Measurements from ENCODE around the gene GNG12. TPM values are rescaled to one million over a fixed set of nuclear protein-coding genes. Genes with fewer than 3 reads are reported as not detected.

The GNG12 gene
- total RNA-seq, 1 experiment from 2014 or later = 127 TPM

GRCh38 chr1:67815303-67816094 is 17.8 kb downstream of the GNG12 start:
- DNase-seq (ENCODE audit: low read depth) = no peak

- no peak for DNase-seq (ENCODE audit: low read depth)
Measured at GRCh38 chr1:67814121-67814772, 19.0 kb downstream of the GNG12 start.

- DNase-seq (ENCODE audit: low read depth) = no peak
Measured at GRCh38 chr1:67812226-67812625, 21.0 kb downstream of the GNG12 start.

- no peak for DNase-seq (ENCODE audit: low read depth)
Measured at GRCh38 chr1:67811781-67812180, 21.5 kb downstream of the GNG12 start.

GRCh38 chr1:67809887-67810286 is 23.4 kb downstream of the GNG12 start:
- no peak for DNase-seq (ENCODE audit: low read depth)

GRCh38 chr1:67807282-67807681 is 26.0 kb downstream of the GNG12 start:
- no peak for DNase-seq (ENCODE audit: low read depth)

GRCh38 chr1:67804710-67805109 is 28.6 kb downstream of the GNG12 start:
- DNase-seq (ENCODE audit: low read depth) = no peak

- peak; percentile 29 for DNase-seq (ENCODE audit: low read depth)
Measured at GRCh38 chr1:67803380-67804279, 29.6 kb downstream of the GNG12 start.

GRCh38 chr1:67802565-67802964 is 30.7 kb downstream of the GNG12 start:
- no peak for DNase-seq (ENCODE audit: low read depth)

- peak; percentile 38 for DNase-seq (ENCODE audit: low read depth)
Measured at GRCh38 chr1:67801903-67802302, 31.4 kb downstream of the GNG12 start.

GRCh38 chr1:67795179-67795912 is 37.9 kb downstream of the GNG12 start:
- DNase-seq (ENCODE audit: low read depth) = no peak

- DNase-seq (ENCODE audit: low read depth) = peak; percentile 44
Measured at GRCh38 chr1:67793562-67793961, 39.7 kb downstream of the GNG12 start.

- DNase-seq (ENCODE audit: low read depth) = peak; percentile 20
Measured at GRCh38 chr1:67792741-67793458, 40.4 kb downstream of the GNG12 start.

- DNase-seq (ENCODE audit: low read depth) = no peak
Measured at GRCh38 chr1:67792103-67792502, 41.2 kb downstream of the GNG12 start.

GRCh38 chr1:67791686-67792085 is 41.6 kb downstream of the GNG12 start:
- peak; percentile 91 for DNase-seq (ENCODE audit: low read depth)

- DNase-seq (ENCODE audit: low read depth) = no peak
Measured at GRCh38 chr1:67791261-67791660, 42.0 kb downstream of the GNG12 start.

- DNase-seq (ENCODE audit: low read depth) = no peak
Measured at GRCh38 chr1:67790201-67790692, 43.0 kb downstream of the GNG12 start.

- DNase-seq (ENCODE audit: low read depth) = no peak
Measured at GRCh38 chr1:67789551-67789950, 43.7 kb downstream of the GNG12 start.

GRCh38 chr1:67788904-67789303 is 44.4 kb downstream of the GNG12 start:
- DNase-seq (ENCODE audit: low read depth) = no peak

- DNase-seq (ENCODE audit: low read depth) = no peak
Measured at GRCh38 chr1:67788238-67788790, 45.0 kb downstream of the GNG12 start.

All from LHCN-M2 (cell line).